Measurements from ENCODE around the gene MFN2. TPM values are rescaled to one million over a fixed set of nuclear protein-coding genes. Genes with fewer than 3 reads are reported as not detected.
A peak's percentile ranks its signal among the peaks of the same experiment; 100 is the strongest.

MFN2 gene
- total and polyA plus RNA-seq, 4 donors = 17.2 to 87.8 (median 43.2) TPM

DNA sequence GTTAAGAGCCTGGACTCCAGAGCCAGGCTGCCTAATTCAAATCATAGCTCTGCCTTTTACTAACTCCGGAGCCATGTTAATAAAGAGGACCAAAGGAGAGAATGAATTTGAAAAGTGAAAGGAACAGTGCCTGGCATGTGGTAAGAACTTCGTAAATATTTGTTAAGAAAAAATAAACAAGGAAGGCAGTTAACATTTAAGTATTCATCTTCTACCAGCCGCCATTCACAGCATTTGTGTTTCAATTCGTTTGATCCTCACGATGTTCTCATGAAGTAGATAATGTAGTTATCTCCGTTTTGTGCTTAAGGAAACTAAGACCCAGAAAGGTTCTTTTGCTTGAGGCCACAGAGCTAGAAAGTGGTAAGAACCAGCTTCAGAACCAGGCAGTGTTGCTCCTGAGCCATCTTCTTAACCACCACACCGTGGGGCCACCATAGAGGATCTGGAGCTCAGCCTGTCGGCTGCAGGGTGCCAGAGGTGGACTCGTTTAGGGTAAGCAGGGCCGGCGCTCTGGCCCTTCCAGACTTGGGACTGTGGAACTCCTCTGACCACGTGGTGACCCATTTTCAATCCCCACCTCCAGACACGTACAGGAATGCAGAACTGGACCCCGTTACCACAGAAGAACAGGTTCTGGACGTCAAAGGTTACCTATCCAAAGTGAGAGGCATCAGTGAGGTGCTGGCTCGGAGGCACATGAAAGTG lies 11.9 kb downstream of the MFN2 start:
- no peaks in the 10 kb centered on the region for H3K9me3 ChIP-seq (ENCODE audit: control insufficient read depth in 4 of 4, low read length in 3 of 4)
- TF ChIP-seq SP1 (IDR thresholded peaks at IDR 0.05) = peak; percentile 35
- TF ChIP-seq EGR1 (IDR thresholded peaks at IDR 0.05; ENCODE audit: low read depth in 2 of 2) = no peak
- TF ChIP-seq, protein P1, sequence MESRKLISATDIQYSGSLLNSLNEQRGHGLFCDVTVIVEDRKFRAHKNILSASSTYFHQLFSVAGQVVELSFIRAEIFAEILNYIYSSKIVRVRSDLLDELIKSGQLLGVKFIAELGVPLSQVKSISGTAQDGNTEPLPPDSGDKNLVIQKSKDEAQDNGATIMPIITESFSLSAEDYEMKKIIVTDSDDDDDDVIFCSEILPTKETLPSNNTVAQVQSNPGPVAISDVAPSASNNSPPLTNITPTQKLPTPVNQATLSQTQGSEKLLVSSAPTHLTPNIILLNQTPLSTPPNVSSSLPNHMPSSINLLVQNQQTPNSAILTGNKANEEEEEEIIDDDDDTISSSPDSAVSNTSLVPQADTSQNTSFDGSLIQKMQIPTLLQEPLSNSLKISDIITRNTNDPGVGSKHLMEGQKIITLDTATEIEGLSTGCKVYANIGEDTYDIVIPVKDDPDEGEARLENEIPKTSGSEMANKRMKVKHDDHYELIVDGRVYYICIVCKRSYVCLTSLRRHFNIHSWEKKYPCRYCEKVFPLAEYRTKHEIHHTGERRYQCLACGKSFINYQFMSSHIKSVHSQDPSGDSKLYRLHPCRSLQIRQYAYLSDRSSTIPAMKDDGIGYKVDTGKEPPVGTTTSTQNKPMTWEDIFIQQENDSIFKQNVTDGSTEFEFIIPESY (IDR thresholded peaks at IDR 0.05) = no peak
- peak; percentile 69 for TF ChIP-seq YY1 (IDR thresholded peaks at IDR 0.05)
- no peak for TF ChIP-seq RAD21 (IDR thresholded peaks at IDR 0.05)
- TF ChIP-seq, protein P2, sequence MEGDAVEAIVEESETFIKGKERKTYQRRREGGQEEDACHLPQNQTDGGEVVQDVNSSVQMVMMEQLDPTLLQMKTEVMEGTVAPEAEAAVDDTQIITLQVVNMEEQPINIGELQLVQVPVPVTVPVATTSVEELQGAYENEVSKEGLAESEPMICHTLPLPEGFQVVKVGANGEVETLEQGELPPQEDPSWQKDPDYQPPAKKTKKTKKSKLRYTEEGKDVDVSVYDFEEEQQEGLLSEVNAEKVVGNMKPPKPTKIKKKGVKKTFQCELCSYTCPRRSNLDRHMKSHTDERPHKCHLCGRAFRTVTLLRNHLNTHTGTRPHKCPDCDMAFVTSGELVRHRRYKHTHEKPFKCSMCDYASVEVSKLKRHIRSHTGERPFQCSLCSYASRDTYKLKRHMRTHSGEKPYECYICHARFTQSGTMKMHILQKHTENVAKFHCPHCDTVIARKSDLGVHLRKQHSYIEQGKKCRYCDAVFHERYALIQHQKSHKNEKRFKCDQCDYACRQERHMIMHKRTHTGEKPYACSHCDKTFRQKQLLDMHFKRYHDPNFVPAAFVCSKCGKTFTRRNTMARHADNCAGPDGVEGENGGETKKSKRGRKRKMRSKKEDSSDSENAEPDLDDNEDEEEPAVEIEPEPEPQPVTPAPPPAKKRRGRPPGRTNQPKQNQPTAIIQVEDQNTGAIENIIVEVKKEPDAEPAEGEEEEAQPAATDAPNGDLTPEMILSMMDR (IDR thresholded peaks at IDR 0.05; ENCODE audit: low read depth, low read length, missing input control) = no peak
- peak; percentile 70 for TF ChIP-seq FOXA2 (IDR thresholded peaks at IDR 0.05)
- no peak for TF ChIP-seq FOXA1 (IDR thresholded peaks at IDR 0.05)
- TF ChIP-seq, protein P3, sequence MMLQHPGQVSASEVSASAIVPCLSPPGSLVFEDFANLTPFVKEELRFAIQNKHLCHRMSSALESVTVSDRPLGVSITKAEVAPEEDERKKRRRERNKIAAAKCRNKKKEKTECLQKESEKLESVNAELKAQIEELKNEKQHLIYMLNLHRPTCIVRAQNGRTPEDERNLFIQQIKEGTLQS (IDR thresholded peaks at IDR 0.05) = no peak
- TF ChIP-seq, protein P4, sequence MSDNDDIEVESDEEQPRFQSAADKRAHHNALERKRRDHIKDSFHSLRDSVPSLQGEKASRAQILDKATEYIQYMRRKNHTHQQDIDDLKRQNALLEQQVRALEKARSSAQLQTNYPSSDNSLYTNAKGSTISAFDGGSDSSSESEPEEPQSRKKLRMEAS (IDR thresholded peaks at IDR 0.05) = peak; percentile 6
- no peak for TF ChIP-seq HNF4G (IDR thresholded peaks at IDR 0.05)
- TF ChIP-seq RXRA (IDR thresholded peaks at IDR 0.05) = no peak
- TF ChIP-seq NR2F2 (IDR thresholded peaks at IDR 0.05) = no peak
- TF ChIP-seq HNF4A (conservative IDR thresholded peaks at IDR 0.05) = peak; percentile 24 to 34
- TF ChIP-seq JUND (IDR thresholded peaks at IDR 0.05) = no peak
- no peak for TF ChIP-seq TAF1 (conservative IDR thresholded peaks at IDR 0.05)
- TF ChIP-seq, protein P5, sequence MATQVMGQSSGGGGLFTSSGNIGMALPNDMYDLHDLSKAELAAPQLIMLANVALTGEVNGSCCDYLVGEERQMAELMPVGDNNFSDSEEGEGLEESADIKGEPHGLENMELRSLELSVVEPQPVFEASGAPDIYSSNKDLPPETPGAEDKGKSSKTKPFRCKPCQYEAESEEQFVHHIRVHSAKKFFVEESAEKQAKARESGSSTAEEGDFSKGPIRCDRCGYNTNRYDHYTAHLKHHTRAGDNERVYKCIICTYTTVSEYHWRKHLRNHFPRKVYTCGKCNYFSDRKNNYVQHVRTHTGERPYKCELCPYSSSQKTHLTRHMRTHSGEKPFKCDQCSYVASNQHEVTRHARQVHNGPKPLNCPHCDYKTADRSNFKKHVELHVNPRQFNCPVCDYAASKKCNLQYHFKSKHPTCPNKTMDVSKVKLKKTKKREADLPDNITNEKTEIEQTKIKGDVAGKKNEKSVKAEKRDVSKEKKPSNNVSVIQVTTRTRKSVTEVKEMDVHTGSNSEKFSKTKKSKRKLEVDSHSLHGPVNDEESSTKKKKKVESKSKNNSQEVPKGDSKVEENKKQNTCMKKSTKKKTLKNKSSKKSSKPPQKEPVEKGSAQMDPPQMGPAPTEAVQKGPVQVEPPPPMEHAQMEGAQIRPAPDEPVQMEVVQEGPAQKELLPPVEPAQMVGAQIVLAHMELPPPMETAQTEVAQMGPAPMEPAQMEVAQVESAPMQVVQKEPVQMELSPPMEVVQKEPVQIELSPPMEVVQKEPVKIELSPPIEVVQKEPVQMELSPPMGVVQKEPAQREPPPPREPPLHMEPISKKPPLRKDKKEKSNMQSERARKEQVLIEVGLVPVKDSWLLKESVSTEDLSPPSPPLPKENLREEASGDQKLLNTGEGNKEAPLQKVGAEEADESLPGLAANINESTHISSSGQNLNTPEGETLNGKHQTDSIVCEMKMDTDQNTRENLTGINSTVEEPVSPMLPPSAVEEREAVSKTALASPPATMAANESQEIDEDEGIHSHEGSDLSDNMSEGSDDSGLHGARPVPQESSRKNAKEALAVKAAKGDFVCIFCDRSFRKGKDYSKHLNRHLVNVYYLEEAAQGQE (IDR thresholded peaks at IDR 0.05) = no peak
- no peak for TF ChIP-seq GABPA (IDR thresholded peaks at IDR 0.05 in 1 of 2, conservative IDR thresholded peaks at IDR 0.05 in 1 of 2)
- peaks cover 12 to 26% (median 19%) of the 10 kb centered on the region in 4 donors for H3K36me3 ChIP-seq (ENCODE audit: control insufficient read depth in 4 of 4, insufficient read depth in 3 of 4, low read depth in 1 of 4, low read length in 3 of 4)
- H3K27ac ChIP-seq (ENCODE audit: low read depth in 1 of 2, low read length in 2 of 2) = peak overlapping the region; percentile 95 to 99
- no peak for DNase-seq (ENCODE audit: low spot score)
- peaks cover 13 to 49% (median 24%) of the 10 kb centered on the region in 4 donors for H3K4me1 ChIP-seq (ENCODE audit: control insufficient read depth in 4 of 4, insufficient read depth in 4 of 4, low read length in 3 of 4)
- peak overlapping the region; percentile 15 to 63 for H3K9ac ChIP-seq (ENCODE audit: low read depth in 1 of 2, low read length in 2 of 2)
- 35% methylated on average over 16 of the region's 16 CpGs for WGBS
- peak overlapping the region; percentile 5 to 65 (median 38) for H3K4me3 ChIP-seq (ENCODE audit: low read depth in 1 of 3, low read length in 3 of 3)
- no peaks in the 10 kb centered on the region for H3K27me3 ChIP-seq (ENCODE audit: control insufficient read depth in 4 of 4, insufficient read depth in 4 of 4, low read length in 3 of 4)

All from liver (tissue), 9 donors.